ENCODE measurements around the gene PHLDA1. TPM values are rescaled to one million over a fixed set of nuclear protein-coding genes. Genes with fewer than 3 reads are reported as not detected.

The PHLDA1 gene
- polyA plus RNA-seq, 1 donor (not counting 4 experiments of a cell fraction or from before 2014, with no cell fraction given), result 144 TPM

DNA sequence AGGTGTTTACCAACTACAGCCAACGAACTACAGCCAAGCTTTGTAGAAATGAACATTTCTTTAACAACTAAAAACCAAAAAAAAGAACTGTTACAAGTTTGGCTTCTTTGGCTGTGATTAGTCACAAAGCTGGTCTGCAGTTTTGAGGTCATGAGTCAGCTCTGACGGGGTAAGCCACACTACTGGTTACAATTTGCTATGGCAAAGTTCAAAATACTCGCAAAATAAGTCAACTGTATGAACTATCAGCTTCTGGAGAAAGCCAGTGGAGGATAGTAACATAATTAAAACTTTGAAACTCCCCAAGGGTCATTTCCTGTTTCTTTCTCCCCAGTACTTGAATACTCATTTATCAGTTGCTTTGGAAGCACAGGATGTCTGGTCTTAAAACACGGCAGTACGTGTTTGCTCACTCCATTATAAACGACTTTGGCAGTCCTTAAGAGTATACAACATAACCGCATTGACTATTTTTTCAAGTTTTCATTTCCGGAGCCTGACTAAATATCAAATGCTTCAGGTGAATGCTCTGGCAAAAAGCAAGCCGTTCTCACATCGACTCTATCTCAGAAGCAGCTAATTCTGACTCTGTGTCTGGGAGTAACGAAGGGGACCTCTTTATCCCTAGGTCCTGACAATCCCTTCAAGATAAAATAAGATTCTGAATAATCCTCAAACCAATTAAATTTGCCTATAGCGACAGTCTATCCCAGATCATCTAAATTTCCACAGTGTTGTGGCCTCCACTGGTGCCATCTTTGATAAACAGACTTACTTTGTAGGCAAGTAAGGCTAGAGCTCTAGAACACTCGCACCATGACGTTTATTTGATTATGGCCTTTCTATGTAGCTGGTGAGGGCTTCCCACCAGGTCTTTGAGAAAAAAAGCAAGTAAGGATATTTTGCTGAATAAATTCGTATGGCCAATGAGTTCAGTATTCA lies 10.6 kb downstream of the PHLDA1 start:
- dilution Hi-C loops (cut with MboI; ENCODE audit: extremely low pct_ligation_motif_present, low sequenced_read_pairs), result no loop called here

DNA sequence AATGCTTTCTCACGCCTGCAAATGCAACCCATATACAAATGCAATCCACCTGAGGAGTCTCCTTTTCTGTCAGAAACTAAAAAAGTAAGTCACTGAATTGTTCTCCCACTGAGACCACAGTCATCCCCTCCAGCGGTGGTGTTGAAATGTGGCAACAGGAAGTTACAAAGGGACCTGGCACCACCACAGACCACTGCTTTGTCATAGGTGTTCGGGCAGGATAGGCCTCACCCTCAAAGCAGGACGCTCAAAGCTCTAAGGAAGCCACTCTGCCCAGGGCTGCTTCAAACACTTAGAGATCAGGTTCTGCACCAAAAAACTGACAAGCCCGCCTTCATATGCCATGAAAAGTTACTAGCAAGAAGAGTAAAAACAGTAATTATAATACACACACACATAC lies 11.3 kb downstream of the PHLDA1 start:
- no peak for TF ChIP-seq EZH2 (IDR thresholded peaks at IDR 0.05; ENCODE audit: low read length)

More for the DNA sequence above, 10.6 kb downstream of the PHLDA1 start:
- H3K4me3 ChIP-seq (ENCODE audit: control insufficient read depth in 2 of 3, extremely low read depth in 1 of 3, insufficient read depth in 2 of 3, low read depth in 1 of 3, low read length in 3 of 3), result no peak overlapping the region
- peak overlapping the region; percentile 58 for H3K4me2 ChIP-seq (ENCODE audit: control insufficient read depth, extremely low read depth, insufficient read depth, low read depth, low read length)
- H3K9me3 ChIP-seq (ENCODE audit: control insufficient read depth, low read depth, low read length), result no peaks in the 10 kb centered on the region
- no peaks in the 10 kb centered on the region for H3K36me3 ChIP-seq (ENCODE audit: control insufficient read depth in 2 of 2, extremely low read depth in 1 of 2, insufficient read depth in 2 of 2, low read length in 2 of 2)
- FAIRE-seq (peak; percentile 90), DNase-seq (ENCODE audit: low read depth, low spot score) (no peak)
- TF ChIP-seq EZH2 (IDR thresholded peaks at IDR 0.05; ENCODE audit: low read length), result no peak
- TF ChIP-seq, protein P1, sequence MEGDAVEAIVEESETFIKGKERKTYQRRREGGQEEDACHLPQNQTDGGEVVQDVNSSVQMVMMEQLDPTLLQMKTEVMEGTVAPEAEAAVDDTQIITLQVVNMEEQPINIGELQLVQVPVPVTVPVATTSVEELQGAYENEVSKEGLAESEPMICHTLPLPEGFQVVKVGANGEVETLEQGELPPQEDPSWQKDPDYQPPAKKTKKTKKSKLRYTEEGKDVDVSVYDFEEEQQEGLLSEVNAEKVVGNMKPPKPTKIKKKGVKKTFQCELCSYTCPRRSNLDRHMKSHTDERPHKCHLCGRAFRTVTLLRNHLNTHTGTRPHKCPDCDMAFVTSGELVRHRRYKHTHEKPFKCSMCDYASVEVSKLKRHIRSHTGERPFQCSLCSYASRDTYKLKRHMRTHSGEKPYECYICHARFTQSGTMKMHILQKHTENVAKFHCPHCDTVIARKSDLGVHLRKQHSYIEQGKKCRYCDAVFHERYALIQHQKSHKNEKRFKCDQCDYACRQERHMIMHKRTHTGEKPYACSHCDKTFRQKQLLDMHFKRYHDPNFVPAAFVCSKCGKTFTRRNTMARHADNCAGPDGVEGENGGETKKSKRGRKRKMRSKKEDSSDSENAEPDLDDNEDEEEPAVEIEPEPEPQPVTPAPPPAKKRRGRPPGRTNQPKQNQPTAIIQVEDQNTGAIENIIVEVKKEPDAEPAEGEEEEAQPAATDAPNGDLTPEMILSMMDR (optimal IDR thresholded peaks at IDR 0.05 in 1 of 3, IDR thresholded peaks at IDR 0.05 in 1 of 3, conservative IDR thresholded peaks at IDR 0.05 in 1 of 3; ENCODE audit: extremely low read depth in 1 of 3, insufficient read depth in 2 of 3, low read length in 3 of 3), result no peak
- no peaks in the 10 kb centered on the region for H3K9me1 ChIP-seq (ENCODE audit: control insufficient read depth, extremely low read depth, insufficient read depth, low read length)
- H3K27ac ChIP-seq (ENCODE audit: control insufficient read depth, insufficient read depth, low read length), result peak overlapping the region; percentile 92
- no peaks in the 10 kb centered on the region for H4K20me1 ChIP-seq (ENCODE audit: control insufficient read depth, extremely low read depth, insufficient read depth, low read length)
- no peak overlapping the region for H2AFZ ChIP-seq (ENCODE audit: control insufficient read depth, low read length)
- H3K9ac ChIP-seq (ENCODE audit: control insufficient read depth, extremely low read depth, insufficient read depth, low read length), result peak overlapping the region; percentile 67
- H3K4me1 ChIP-seq (ENCODE audit: control insufficient read depth, extremely low read depth, insufficient read depth, low read length), result peaks cover 53% of the 10 kb centered on the region
- no peaks in the 10 kb centered on the region for H3K27me3 ChIP-seq (ENCODE audit: control insufficient read depth, extremely low read depth, insufficient read depth, low read length)
- no peaks in the 10 kb centered on the region for H3K79me2 ChIP-seq (ENCODE audit: control insufficient read depth, insufficient read depth, low read length)

More for the DNA sequence above, 11.3 kb downstream of the PHLDA1 start:
- no peaks in the 10 kb centered on the region for H3K9me3 ChIP-seq (ENCODE audit: control insufficient read depth, low read depth, low read length)
- peak overlapping the region; percentile 58 for H3K4me2 ChIP-seq (ENCODE audit: control insufficient read depth, extremely low read depth, insufficient read depth, low read depth, low read length)
- FAIRE-seq (no peak), DNase-seq (ENCODE audit: low read depth, low spot score) (peak; percentile 95)
- H2AFZ ChIP-seq (ENCODE audit: control insufficient read depth, low read length), result no peak overlapping the region
- H3K27me3 ChIP-seq (ENCODE audit: control insufficient read depth, extremely low read depth, insufficient read depth, low read length), result no peaks in the 10 kb centered on the region
- H3K4me1 ChIP-seq (ENCODE audit: control insufficient read depth, extremely low read depth, insufficient read depth, low read length), result peaks cover 52% of the 10 kb centered on the region
- H3K9me1 ChIP-seq (ENCODE audit: control insufficient read depth, extremely low read depth, insufficient read depth, low read length), result no peaks in the 10 kb centered on the region
- H3K36me3 ChIP-seq (ENCODE audit: control insufficient read depth in 2 of 2, extremely low read depth in 1 of 2, insufficient read depth in 2 of 2, low read length in 2 of 2), result no peaks in the 10 kb centered on the region
- H3K79me2 ChIP-seq (ENCODE audit: control insufficient read depth, insufficient read depth, low read length), result no peaks in the 10 kb centered on the region
- H3K27ac ChIP-seq (ENCODE audit: control insufficient read depth, insufficient read depth, low read length), result peak overlapping the region; percentile 92
- dilution Hi-C loops (cut with MboI; ENCODE audit: extremely low pct_ligation_motif_present, low sequenced_read_pairs), result no loop called here
- peak overlapping the region; percentile 67 for H3K9ac ChIP-seq (ENCODE audit: control insufficient read depth, extremely low read depth, insufficient read depth, low read length)
- no peaks in the 10 kb centered on the region for H4K20me1 ChIP-seq (ENCODE audit: control insufficient read depth, extremely low read depth, insufficient read depth, low read length)
- no peak overlapping the region for H3K4me3 ChIP-seq (ENCODE audit: control insufficient read depth in 2 of 3, extremely low read depth in 1 of 3, insufficient read depth in 2 of 3, low read depth in 1 of 3, low read length in 3 of 3)

All from keratinocyte (primary cell).